Left hindlimb (tissue), 1 donor: ENCODE measurements around the gene ALPG.
"Not testable (repeated sequence)": the region's sequence is repeated elsewhere in the genome, so short reads cannot be mapped to it uniquely, and the experiment has no call there.

Source experiments
- DNase-seq: peaks from one replicate; pipeline ENCODE4 v3.0.0-alpha.2; 2018

Gene ALPG

DNA sequence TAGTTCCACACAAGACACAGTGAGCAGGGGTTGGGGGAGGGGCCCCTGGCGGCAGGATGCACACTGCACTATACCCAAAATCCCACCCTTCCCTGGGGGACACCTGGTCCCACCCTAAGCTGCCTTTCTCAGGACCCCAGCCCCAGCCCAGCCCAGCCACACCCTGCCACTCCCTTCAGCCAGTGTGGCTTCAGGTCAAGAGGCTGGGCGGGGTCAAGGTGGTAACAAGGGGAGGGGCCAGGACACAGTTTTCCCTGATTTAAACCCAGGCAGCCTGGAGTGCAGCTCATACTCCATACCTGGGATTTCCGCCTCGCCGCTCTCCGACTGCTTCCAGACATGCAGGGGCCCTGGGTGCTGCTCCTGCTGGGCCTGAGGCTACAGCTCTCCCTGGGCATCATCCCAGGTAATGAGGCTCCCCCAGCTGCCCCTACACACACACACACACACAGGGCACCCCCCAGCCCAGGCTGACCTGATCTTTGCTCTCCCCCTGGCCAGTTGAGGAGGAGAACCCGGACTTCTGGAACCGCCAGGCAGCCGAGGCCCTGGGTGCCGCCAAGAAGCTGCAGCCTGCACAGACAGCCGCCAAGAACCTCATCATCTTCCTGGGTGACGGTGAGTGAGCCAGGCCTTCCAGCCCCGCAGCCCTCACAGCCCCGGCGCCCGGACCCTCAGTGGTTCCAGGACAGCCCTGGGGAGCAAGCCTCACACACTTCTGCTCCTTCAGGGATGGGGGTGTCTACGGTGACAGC lies at the start of gene ALPG:
ALPG (plus strand) TSS at position 289 of the 755 bp plus-strand sequence; CDS start at position 340, 51 bp downstream.
- DNase-seq = no peak

DNA sequence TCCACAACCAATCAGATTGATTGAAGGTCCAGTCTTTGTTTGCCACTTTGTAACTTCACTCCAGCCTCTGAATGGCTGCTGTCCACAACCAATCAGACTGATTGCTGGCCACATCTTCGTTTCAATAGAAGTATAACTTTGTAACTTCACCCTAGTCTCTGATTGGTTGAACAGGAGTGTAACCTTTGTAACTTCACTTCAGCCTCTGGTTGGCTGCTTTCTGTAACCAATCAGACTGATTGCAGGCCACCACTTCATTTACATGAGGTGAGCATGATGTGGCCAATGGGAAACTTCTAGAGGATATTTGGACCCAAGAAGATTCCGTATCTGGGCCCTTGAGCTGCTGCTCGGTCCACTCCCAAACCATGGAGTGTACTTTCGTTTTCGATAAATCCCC lies 45.0 kb upstream of the ALPG start:
- DNase-seq = no peak

DNA sequence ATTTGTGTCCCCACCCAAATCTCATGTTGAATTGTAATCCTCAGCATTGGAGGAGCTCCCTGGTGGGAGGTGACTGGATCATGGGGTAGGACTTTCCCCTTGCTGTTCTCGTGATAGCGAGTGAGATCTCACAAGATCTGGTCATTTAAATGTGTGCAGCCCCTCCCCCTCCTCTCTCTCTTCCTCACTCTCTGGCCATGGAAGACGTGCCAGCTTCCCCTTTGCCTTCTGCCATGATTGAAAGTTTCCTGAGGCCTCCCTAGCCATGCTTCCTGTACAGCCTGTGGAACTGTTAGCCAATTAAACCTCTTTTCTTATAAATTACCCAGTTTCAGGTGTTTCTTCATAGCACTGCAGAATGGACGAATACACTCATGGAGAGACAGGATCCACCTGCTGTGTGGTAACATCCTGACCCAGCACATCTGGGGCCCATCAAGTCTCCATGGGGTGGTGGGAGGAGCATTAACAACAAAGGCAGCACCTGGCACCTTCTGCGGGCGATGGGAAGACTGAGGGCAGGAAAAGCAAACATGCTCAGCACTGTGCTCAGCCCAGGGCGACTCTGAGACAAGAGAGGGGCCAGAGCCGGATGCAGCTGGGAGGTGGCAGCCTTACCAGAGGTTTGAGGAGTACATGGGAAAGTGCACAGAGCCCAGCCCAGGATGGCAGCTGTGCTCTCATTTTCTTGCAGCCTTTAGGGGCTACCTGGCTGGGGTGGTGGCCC lies 44.3 kb upstream of the ALPG start:
- no peak for DNase-seq

DNA sequence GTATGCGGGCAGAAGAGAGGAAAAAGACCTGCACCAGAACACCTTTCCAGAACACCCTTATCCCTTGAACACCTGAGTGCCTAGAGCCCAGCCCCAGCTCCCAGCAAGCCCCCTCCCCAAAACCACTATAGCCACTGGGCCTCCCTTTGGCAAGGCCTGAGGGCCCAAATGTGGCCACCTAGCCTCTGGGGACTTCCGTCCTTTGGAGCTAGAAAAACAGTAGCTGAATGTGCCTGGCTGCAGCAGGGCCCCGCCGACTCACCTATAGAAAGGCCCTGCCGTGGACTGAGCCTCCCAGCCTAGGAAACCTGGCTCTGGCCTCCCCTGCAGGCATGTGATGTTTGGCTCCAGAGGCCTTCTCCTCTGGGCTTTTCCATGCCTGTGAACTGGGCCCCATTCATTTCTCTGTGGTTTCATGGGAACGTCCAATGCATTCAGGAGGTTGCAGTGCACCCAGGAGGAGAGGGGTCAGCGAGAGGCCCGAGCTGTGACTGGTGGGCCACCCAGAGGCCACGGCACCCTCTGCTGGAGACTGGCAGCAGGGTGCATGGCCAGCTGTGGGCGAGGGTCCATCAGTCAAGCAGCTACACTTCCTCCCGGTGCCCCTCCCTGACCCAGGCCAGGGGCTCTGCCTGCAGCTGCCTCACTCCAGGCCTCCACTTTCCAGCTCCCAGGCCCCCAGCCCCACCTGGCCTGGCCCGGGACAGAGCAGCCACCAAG lies 43.4 kb upstream of the ALPG start:
- DNase-seq = not testable (repeated sequence)

DNA sequence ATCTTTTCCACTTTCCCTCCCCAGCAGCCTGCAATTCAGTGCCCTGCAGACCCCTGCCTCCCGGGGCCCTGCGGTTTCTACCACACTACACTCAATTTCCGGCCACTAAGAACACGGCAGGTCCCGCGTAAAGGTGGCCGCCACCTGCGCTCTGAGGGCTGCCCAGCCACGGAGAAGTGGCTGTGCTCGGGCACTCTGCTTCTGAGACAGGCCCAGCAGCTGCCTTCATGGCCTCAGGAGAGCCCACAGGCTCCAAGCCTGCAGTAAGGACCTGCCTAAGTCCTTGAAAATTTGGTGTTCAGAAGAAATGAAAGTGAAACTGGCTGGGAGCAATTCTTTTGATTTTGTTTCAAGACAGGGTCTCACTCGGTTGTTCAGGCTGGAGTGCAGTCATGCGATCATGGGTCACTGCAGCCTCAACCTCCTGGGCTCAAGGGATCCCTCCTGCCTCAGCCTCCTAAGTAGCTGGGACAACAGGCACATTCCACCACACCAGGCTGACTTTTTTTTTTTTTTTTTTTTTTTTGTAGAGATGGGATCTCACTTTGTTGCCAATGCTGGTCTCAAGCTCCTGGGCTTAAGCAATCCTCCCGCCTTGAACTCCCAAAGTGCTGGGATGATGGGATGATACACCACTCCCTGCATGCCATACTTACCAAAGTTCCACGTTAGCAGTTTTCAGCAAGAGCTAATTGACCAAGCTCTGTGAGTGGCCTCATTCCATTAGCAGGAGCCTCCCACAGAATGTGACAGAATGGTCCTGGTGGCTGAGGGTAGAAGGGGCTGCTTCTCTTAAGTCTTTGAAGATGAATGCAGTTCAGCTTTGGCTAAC lies 42.6 kb upstream of the ALPG start:
- no peak for DNase-seq

DNA sequence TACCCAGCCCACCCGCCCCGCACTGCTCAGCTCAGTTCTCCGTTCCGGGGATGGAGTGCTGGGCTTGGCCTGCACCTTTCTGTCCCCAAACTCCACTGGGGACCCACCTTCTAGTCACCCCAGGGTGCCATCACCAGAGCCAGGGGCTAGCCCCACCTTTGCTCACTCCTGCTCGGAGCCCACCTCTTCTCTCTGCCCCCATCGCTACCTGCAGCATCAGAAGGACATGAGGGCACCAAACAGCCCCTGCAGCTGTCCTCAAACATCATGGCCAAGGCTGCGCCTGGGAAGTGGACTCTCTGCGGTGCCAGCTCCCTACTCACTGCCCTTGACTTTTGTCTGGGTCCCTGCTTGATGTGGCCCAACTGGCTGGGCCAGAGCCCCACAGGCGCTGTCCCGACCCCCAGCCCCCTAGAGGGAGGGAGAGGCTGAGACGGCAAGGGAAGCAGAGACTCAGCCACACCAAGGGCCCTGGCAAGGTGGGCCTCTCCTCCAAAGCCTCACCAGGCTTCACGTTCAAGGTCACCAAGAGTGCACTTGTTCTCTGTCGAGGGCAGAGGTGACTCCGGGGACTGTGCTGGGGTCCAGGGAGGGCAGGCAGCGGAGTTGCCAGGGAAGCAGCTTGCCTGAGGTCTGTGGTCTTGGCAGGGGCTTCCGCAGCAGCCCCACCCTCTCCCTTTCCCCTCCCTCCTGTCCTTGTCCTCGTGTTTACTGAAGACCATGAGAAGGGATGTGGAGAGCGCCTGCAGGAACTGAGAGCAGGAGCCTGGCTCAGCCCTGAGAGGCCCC lies 41.6 kb upstream of the ALPG start:
- not testable (repeated sequence) for DNase-seq

DNA sequence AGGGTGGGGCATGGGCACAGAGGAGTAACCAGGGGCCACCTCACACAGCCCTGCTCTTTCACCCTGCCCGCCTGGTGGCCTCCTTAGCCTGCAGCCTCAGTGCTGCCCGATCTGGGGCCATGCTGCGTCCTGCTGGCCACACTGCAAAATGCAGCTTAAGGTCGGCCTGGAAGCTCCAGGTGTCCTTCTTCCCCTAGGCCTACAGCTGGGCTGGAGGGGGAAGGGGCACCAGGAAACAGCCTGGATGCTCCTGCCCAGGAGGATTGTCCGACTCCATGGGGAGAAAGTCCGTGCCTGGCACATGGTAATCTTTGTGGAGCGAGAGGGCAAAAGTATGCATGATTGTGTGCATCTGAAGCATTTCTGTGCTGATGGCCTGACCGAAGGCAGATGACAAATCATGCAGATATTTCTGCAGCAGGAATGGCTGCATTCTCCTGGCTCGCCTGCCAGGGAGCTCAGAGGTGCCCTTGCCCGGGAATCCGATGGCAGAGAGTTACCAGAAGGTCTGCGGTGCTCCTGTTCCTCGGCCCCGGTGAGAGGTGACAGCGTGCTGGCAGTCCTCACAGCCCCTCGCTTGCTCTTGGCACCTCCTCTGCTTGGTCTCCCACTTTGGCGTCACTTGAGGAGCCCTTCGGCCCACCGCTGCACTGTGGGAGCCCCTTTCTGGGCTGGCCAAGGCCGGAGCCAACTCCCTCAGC lies 40.9 kb upstream of the ALPG start:
- DNase-seq = no peak

DNA sequence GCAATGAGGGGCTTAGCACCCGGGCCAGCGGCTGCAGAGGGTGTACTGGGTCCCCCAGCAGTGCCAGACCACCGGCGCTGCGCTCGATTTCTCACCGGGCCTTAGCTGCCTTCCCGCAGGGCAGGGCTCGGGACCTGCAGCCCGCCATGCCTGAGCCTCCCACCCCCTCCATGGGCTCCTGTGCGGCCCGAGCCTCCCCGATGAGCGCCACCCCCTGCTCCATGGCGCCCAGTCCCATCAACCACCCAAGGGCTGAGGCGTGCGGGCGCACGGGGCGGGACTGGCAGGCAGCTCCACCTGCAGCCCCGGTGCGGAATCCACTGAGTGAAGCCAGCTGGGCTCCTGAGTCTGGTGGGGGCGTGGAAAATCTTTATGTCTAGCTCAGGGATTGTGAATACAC lies 40.2 kb upstream of the ALPG start:
- DNase-seq = not testable (repeated sequence)

DNA sequence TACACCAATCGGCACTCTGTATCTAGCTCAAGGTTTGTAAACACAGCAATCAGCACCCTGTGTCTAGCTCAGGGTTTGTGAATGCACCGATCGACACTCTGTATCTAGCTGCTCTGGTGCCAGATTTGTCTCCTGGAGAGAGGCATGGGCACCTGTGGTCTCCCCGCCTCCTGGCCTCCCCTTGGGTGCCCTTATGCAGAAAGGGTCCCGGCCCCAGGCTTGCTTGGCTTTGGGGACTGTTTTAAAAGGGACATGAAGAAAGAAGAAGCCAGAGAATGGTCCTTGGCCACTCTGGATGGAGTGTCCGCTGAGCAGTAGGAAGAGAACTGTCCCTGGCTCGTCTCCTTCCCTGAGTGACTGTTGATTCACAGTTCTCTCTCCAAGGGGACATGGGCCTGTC lies 39.6 kb upstream of the ALPG start:
- DNase-seq = no peak

DNA sequence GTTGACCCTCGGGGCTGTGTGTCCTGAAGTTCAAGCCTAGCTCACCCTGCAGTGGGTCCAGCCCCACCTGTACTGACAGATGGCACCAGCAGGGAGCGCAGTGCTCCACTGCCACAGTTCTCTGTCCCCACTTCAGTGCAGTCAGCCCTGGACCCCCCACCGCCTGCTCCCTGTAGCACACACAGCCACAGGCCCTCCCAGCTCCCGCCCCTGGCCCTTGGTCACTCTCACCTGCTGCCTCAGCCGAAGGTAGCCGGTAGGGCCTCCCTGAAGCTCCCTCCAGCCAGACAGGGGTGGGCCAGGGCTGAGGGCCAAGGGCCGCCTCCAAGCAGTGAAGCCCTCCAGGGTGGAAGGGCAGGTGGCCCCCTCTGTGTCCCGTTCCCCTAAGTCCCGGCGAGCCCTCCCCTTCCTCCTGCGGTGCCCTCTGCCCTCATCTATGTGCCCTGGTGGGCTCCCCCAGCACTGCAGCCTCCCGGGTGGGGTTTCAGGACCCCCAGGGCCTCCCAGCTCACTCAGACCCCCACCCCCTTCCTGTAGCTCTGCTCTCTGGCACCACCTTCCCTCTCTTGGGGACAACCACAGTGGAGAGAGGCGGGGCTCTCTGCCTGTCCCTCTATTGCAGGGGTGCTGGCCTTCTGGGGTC lies 38.9 kb upstream of the ALPG start:
- no peak for DNase-seq

DNA sequence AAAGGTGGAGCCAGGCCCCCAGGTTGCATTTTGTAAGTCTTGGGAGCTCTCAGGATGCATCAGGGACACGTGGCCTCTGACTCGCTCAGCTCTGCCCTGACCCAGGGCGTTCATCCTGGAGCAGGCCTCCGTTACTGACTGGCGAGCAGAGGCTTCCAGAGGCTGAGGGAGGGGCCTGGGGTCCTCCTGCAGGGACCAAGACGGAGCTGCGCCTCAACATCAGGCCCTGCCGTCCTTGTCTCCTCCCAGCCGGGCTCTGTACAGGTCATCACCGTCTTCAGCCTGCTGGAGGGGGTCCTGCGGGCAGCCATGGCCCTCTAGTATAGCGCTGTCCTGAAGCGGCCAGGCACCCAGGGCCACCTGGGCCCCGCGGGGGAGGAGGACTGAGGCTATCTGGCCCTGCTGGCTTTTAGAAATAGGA lies 38.3 kb upstream of the ALPG start:
- DNase-seq = no peak

DNA sequence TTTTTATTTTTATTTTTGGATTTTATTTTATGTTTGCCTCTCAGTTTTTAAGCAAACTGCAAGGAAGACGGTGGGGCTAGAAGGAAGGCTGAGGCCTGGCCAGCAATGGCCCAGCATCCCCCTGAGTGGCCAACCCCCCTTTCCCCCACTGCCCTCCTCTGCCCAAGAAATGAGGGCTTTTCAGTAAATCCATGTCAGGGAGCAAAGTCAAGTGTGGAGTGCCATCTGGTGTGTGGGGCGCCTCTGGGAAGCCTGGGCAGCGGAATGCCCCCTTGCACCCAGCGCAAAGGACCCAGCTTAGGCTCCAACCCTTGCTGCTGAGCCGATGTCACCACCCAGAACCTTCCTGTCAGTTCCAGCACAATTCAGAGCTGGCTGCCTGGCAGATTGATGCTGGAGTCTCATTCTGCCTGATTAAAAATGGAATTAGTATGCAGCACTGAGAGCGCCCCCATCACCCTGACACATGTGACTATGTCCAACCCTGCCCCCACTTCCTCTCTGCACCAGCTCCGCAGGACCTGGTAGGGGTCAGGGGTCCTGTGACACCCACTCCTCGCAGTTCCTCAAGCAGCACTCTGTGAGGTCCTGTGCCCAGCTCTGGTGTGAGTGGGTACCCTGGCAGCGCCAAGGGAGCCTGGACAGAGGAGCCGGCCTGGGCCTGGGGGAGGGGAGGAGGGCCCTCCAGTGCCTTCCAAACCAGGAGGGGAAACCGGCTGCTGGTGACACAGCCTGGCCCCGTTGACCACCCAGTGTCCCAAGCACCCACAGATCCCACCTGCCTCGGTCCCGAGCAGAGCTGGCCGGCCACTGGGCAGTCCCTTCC lies 37.3 kb upstream of the ALPG start:
- no peak for DNase-seq

DNA sequence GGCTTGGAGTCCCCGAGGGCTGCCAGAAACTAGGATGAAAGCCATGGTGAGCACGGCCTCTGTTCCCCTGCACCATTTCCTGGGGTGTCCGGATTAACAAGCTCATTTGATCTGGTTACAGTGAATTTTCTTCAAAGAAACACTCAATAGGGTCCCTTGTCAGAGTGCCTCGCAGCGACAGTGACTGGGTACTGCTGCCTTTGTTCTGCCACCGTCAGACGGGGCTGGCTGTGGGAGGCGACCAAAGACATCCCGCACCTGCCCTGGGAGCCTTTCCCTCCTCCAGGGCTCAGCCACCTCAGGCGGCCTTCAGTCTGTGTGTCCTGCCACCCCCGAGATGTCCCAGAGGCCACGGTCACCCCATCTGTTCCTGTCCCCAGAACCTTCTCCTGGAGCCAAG lies 36.6 kb upstream of the ALPG start:
- DNase-seq = not testable (repeated sequence)

DNA sequence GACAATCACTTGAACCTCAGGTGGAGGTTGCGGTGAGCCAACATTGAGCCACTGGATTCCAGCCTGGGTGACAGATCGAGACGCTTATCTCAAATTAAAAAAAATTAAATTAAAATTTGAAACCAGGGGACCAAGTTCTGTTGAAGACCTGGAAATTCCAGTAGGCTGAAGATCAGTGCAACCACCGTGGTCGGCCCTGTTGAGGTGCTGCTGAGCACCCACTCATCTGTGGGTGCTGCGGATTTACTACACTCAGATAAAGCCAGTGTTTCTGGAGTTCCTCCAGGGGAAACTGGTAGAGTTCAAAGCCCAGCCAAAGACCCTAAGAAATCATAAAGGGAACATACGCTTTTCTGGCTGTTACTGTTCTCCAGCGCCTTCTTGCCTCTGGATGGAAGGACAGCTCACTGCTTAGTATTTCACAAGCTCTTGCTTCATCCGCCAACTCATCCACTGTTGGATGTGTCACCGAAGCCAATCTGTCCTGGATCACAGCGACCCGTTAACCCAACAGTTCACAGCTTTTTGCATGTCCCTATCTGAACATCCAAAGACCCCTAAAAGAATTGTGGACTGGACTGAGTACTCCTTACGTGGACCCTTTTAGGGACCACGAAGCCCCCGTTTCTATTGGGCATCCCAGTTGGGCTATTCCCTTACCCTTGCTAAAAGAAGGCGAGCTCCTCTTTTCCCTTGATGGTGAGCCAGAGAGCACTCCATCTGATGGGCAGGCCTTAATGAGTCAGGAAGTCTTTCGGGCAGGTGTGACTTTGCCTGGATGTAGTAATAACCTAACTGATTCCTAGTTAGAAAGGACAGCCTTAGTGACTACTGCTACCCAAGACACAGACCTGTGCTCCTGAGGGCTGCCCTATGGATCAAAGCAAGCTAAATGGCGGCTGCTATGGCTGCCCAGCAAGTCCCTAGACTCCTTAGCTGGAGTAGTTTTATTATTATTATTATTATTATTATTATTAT lies 34.1 kb upstream of the ALPG start:
- DNase-seq = no peak

DNA sequence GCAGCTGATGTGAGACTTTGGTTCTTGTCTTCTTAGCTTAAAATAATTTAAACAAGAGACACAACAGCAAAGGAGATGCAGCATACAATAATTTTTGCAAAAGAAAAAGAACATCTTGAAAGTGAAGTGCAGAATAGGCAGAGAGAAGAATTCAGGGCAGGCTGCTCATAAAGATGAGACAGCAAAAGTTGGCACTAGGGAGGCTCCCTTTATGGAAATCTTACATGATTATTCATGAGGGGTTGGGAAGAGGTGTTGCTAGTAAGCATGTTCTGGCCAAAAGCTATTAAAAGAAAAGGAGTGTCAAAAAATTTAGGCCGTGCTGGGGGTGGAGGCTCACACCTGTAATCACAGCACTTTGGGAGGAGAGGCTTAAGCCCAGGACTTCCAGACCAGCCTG lies 32.3 kb upstream of the ALPG start:
- DNase-seq = no peak

DNA sequence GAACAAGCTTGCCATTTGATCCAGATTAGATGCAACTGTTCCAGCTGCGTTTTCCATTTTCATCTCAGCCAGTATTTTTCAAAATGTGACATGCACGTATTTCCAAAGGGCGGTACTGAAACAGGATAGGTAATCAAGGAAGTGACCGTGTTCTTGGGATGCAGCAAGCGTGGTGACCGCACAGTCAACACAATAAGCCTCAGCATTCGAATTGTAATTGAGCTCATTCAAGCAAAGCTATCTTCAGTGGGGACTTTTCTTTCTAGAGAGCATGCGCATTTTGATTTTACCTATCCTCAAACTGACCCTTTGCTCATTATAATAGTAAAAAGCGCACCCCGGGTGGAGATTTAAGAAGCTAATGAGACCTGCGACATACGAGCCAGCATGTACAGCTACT lies 31.5 kb upstream of the ALPG start:
- no peak for DNase-seq

DNA sequence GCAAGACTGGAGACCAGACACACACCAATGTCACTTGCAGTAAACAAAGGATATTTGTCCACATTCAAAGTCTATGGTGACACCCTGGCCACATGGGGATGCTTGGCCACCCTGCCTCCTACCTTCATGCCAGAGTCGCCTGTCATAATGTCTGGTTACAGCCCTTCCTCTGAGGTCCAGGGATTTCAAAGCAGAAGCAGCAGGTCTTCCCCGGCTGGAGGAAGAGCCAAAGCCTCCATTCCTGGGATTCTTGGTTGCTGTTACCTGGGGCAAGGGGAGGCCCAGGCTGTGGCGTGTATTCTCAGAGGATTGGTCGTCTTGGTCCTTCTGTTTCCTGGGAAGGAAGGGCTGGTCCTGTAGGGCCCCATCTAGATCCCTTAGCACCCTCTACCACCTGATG lies 30.4 kb upstream of the ALPG start:
- no peak for DNase-seq

DNA sequence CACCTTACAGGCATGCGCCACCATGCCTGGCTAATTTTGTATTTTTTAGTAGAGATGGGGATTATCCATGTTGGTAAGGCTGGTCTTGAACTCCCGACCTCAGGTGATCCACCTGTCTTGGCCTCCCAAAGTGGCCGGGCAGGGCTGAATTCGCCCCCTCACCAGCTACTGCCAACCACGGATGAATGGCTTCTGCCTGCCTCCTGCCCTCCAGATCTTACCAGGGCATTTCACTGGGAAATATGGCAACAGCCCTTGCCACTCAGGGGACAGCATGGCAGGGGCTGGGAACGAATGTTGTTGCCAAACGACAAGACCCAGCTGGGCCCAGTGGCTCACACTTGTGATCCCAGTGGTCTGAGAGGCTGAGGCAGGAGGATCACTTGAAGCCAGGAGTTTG lies 29.9 kb upstream of the ALPG start:
- DNase-seq = no peak

DNA sequence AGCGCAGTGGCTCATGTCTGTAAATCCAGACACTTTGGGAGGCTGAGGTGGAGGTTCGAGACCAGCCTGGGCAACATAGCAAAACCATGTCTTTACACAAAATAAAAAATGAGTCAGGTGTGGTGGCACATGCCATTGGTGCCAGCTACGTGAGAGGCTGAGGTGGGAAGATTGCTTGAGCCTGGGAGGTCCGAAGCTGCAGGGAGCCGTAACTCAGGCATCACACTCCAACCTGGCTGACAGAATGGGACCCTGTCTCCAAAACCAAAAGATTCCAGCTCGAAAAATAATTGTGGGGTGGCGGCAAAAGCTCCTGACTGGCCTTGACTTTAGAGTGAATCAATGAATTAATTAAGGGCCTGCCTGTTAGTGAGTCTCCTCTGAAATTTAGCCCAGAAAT lies 29.3 kb upstream of the ALPG start:
- DNase-seq = no peak
